NCI-H526 (cell line): ENCODE data around the gene SVIP.
A peak's percentile ranks its signal among the peaks of the same experiment; 100 is the strongest.

Experiments
- DNase-seq, 2 experiments: peaks; one replicate each; lab custom pipeline; 2025; lab: John Stamatoyannopoulos, UW

Gene SVIP

GRCh38 chr11:22829231-22830081 lies at the start of gene SVIP:
SVIP (minus strand) TSS chr11:22829801; CDS start chr11:22829748, 53 bp downstream.
- peak; percentile 92 to 99 for DNase-seq

GRCh38 chr11:22878604-22879003 lies 49.0 kb upstream of the SVIP start:
- no peak for DNase-seq

GRCh38 chr11:22878039-22878438 lies 48.4 kb upstream of the SVIP start:
- no peak for DNase-seq

- peak; percentile 88 to 93 for DNase-seq
Measured at GRCh38 chr11:22875869-22876473, 46.4 kb upstream of the SVIP start.

- no peak for DNase-seq
Measured at GRCh38 chr11:22869325-22869724, 39.7 kb upstream of the SVIP start.

- no peak for DNase-seq
Measured at GRCh38 chr11:22860241-22860640, 30.6 kb upstream of the SVIP start, which contains the start of gene CCDC179. CCDC179 (minus strand) TSS chr11:22860474; CDS start chr11:22860421, 53 bp downstream.

- no peak for DNase-seq
Measured at GRCh38 chr11:22859756-22860155, 30.2 kb upstream of the SVIP start.

GRCh38 chr11:22851477-22851876 lies 21.9 kb upstream of the SVIP start:
- no peak for DNase-seq

GRCh38 chr11:22846726-22847125 lies 17.1 kb upstream of the SVIP start:
- no peak for DNase-seq

- no peak for DNase-seq
Measured at GRCh38 chr11:22832315-22833015, 2.9 kb upstream of the SVIP start.

- no peak for DNase-seq
Measured at GRCh38 chr11:22830082-22830414, 447 bp upstream of the SVIP start.

- peak; percentile 43 to 50 for DNase-seq
Measured at GRCh38 chr11:22828373-22828772, 1.2 kb downstream of the SVIP start.

GRCh38 chr11:22822203-22822602 lies 7.4 kb downstream of the SVIP start:
- no peak for DNase-seq

- DNase-seq, result no peak
Measured at GRCh38 chr11:22809893-22810292, 19.7 kb downstream of the SVIP start.

GRCh38 chr11:22808571-22809197 lies 20.9 kb downstream of the SVIP start:
- no peak for DNase-seq

- DNase-seq, result no peak
Measured at GRCh38 chr11:22807855-22808570, 21.6 kb downstream of the SVIP start.

- DNase-seq, result no peak
Measured at GRCh38 chr11:22807391-22807790, 22.2 kb downstream of the SVIP start.

- no peak for DNase-seq
Measured at GRCh38 chr11:22802861-22803260, 26.7 kb downstream of the SVIP start.

- no peak for DNase-seq
Measured at GRCh38 chr11:22800482-22800881, 29.1 kb downstream of the SVIP start.

GRCh38 chr11:22798901-22799300 lies 30.7 kb downstream of the SVIP start:
- DNase-seq, result no peak

- DNase-seq, result no peak
Measured at GRCh38 chr11:22797047-22797446, 32.6 kb downstream of the SVIP start.

- DNase-seq, result no peak
Measured at GRCh38 chr11:22795914-22796313, 33.7 kb downstream of the SVIP start.
